Urinary bladder (tissue), 4 donors: Measurements from ENCODE around the gene RALGPS1. TPM values are rescaled to one million over a fixed set of nuclear protein-coding genes. Genes with fewer than 3 reads are reported as not detected.

Experiments used
- DNase-seq: peaks from one replicate; pipeline ENCODE4 v3.0.0-alpha.2; 2015; ENCODE audit errors: extremely low spot score
- H3K27ac ChIP-seq: one replicate; pipeline ENCODE4 v1.5.1; 2013; ENCODE audit warnings: low read depth, mild to moderate bottlenecking, moderate library complexity
- H3K36me3 ChIP-seq: one replicate; pipeline ENCODE4 v1.6.1; 2013; ENCODE audit warnings: mild to moderate bottlenecking, moderate library complexity; ENCODE audit not compliant: insufficient read depth
- H3K4me1 ChIP-seq: one replicate; pipeline ENCODE4 v1.6.1; 2013; ENCODE audit warnings: mild to moderate bottlenecking, moderate library complexity; ENCODE audit not compliant: insufficient read depth
- H3K4me3 ChIP-seq: one replicate; pipeline ENCODE4 v1.5.1; 2013; ENCODE audit warnings: low read depth, low read length
- WGBS: extraction: QIAGEN DNeasy Blood & Tissue Kit; methylation state at CpG from one replicate; pipeline ENCODE4 v1.1.7; 2013; 5-methylcytosine and 5-hydroxymethylcytosine counted together
- polyA plus RNA-seq: library from polyadenylated mRNA; stranded (reverse); fragments of 200-250 nt; gene quantifications from one replicate; pipeline ENCODE4 v1.2.3, GENCODE V29; 2013
- total RNA-seq: library from RNA; depleted of rRNA; stranded (reverse); fragments of >200 nt; gene quantifications from one replicate; pipeline ENCODE4 v1.2.3, GENCODE V29; 2014
- donor health status: healthy with polysubstance abuse.
- donor health status: healthy.

RALGPS1 gene
- total and polyA plus RNA-seq, 2 donors: 8.9 to 21.8 TPM

DNA sequence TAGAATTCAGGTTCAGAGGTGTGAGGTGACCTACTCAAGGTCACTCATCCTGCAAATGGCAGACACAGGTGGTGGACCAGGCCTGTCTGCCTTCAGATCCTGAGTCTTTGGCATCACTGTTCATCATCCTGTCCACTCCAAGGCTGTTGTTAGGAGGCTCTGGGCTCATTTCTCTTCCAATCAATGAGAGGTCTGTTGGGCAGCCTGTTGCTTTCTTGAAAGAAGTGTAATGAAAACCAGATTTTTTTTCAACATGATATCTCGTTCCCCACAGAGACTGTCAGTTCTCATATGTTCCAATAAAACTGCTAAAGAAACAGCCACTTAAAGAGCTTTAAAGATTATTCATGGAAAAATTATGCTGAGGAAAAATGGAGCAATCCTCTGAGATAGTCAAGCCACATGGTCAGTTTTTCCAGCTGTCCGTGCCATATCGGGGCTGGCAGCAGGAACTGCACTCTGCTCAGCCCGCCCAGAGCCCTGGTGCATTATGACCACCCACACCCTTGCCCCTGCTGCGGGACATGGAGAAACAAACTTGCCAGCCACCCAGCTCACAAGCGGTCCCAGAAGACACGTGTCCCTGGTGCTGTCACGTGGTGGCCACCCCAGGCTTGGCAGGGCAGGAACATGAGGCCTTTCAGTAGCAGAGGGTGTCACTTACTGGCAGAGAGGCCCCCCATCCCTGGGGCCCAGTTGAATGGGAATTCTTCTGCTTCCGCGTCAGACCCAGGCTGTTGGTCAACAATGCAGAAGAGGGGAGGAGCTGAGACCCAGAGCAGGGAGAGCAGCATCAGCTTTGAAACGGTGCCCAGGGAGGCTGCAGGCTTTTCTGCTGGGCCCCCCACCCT is 271.6 kb downstream of the RALGPS1 start:
- no peaks in the 10 kb centered on the region for H3K4me1 ChIP-seq
- peak; percentile 73 for DNase-seq
- WGBS: 12% methylated on average over 11 of the region's 11 CpGs

DNA sequence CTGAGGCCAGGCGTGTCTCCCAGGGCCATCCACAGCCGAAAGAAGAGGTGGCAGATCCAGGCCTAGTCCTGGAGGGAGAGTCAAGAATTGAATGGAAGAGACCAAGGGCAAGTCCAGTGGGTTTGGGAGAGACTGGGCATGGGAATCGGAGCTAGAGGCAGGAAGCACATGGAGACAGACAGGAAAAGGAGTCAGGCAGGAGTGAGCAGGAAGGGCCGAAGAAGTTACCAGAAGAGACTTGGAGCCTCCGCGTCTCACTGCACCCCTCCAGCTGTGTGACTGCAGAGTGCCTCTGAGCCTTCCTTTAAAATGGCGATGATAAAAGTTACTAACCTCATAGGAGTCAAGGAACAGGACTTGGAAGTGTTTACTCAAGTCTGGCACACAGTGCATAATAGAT is 272.2 kb downstream of the RALGPS1 start:
- Histone ChIP-seq H3K4me1 (no peaks in the 10 kb centered on the region), H3K27ac (peak overlapping the region; percentile 68), H3K36me3 (no peaks in the 10 kb centered on the region), H3K4me3 (no peak overlapping the region)
- 35% methylated on average over 7 of the region's 7 CpGs for WGBS
- DNase-seq: no peak

More for the DNA sequence above, 271.6 kb downstream of the RALGPS1 start:
- Histone ChIP-seq H3K36me3 (no peaks in the 10 kb centered on the region), H3K4me3 (no peak overlapping the region), H3K27ac (peak overlapping the region; percentile 68)

DNA sequence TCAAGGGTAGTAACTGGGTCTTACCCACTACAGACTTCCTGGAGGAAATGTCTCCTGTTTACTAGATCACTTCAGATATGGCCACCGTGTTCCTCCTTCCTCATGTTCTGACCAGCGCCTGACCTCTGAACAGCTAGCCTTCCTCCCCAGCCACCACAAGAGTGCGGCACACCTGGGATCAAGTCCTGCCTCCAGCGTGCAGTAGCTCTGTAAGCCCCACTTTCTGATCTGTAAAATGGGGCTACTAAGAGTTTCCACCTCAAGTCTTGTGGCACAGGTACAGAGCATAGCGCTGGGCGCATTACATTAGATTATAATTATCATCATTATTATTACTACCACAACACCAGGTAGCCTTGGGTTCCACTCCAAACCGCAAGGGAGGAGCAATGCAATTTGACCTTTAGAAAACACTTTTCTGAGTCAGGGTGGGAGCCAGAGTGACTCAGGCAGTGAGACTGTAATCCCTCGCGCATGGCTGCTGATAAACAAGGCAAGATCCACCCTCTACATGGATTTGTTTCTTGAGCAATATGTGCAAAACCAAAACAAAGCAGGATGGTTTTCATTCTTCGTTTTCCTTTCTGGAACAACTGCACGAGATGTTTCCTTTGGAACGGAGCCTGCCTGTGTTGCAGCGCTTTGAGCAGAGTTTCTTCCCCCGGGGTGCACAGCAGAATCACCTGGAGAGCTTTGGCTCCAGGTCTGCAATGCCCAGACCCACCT is 272.8 kb downstream of the RALGPS1 start:
- H3K27ac ChIP-seq: peak overlapping the region; percentile 68
- H3K36me3 ChIP-seq: no peaks in the 10 kb centered on the region
- WGBS: 25% methylated on average over 14 of the region's 14 CpGs
- no peak overlapping the region for H3K4me3 ChIP-seq
- peak; percentile 60 for DNase-seq
- no peaks in the 10 kb centered on the region for H3K4me1 ChIP-seq

DNA sequence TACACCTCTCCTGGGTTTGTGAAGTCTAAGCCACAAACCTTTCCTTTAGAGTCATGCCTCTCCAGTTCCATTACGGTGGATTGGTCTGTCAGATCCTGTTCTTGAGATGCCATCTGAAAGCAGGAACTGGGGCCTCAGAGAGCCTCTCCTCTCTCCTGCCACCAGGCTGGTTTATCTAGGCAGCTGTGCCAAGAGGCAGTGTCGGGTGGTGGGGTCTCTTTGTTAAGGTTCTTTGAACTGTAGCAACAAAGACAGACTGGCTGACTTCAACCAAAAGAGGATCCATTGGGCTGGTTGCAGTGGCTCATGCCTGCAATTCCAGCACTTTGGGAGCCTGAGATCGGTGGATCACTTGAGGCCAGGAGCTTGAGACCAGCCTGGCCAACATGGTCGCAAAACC is 273.8 kb downstream of the RALGPS1 start:
- no peak overlapping the region for H3K4me3 ChIP-seq
- H3K4me1 ChIP-seq: no peaks in the 10 kb centered on the region
- no peaks in the 10 kb centered on the region for H3K36me3 ChIP-seq
- no peak for DNase-seq
- WGBS: 92% methylated on average over 4 of the region's 4 CpGs
- no peak overlapping the region for H3K27ac ChIP-seq

DNA sequence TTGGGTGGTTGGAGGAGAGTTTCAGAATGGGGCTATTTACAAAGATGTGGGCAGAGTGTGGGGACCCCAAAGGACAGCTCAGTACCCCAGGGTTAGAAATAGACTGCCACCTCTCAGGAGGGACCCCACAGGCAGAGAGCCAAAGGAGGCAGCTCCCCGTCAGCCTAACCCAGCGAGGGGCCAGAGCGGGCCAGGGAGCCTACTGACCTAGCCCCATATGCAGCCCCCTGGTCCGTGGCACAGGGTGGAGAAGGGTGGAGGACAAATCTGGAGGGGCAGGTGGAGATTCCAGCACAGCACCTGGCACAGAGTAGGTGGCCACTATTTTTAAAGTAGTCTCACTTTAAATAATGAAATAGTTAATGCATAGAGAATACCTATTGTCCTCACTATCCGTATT is 275.0 kb downstream of the RALGPS1 start:
- WGBS: 76% methylated on average over 5 of the region's 5 CpGs
- Histone ChIP-seq H3K36me3 (no peaks in the 10 kb centered on the region), H3K4me1 (no peaks in the 10 kb centered on the region), H3K27ac (no peak overlapping the region), H3K4me3 (no peak overlapping the region)
- DNase-seq: no peak

DNA sequence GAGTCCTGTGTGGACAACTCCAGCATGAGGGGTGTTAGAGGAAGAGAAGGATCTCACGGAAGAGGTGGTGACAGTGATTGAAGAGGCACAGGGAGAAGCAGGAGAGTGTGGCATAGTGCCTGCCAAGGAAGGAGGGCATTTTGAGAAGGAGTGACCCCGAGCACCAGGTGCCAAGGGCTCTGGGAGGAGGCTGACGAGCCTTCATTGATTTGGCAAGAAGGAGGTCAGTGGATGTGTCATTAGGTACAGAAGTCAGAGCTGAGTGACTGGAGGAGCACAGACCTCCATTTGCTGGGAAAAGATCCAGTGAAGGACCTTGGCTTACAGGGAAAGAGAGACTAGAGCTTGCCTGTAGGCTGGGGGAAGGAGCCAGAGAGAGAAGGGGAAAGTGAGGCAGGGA is 278.2 kb downstream of the RALGPS1 start:
- DNase-seq: no peak
- Histone ChIP-seq H3K4me1 (no peaks in the 10 kb centered on the region), H3K27ac (no peak overlapping the region), H3K36me3 (no peaks in the 10 kb centered on the region), H3K4me3 (no peak overlapping the region)
- WGBS: 96% methylated on average over 3 of the region's 3 CpGs

DNA sequence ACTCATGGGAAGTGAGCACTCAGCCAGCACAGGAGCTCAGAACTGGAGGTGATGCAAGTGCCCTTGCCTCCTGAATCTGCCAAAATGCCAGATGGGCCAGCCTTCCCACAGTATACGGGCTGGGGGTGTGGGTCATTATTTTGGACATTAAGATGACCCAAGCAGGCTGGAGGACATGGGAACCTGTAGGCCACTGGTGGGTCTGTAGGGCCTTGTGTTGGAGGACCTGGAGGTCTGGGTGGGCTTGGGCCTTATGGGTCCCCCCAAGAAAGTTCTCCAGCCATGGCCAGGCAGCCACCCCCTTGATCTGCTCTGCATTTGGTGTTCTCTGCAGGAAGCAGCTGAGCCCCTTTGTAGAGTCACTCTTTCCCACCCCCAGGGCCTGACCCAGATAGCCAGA is 278.9 kb downstream of the RALGPS1 start:
- 91% methylated on average over 1 of the region's 1 CpG for WGBS
- H3K27ac ChIP-seq: no peak overlapping the region
- no peaks in the 10 kb centered on the region for H3K4me1 ChIP-seq
- DNase-seq: no peak
- H3K4me3 ChIP-seq: no peak overlapping the region
- no peaks in the 10 kb centered on the region for H3K36me3 ChIP-seq

DNA sequence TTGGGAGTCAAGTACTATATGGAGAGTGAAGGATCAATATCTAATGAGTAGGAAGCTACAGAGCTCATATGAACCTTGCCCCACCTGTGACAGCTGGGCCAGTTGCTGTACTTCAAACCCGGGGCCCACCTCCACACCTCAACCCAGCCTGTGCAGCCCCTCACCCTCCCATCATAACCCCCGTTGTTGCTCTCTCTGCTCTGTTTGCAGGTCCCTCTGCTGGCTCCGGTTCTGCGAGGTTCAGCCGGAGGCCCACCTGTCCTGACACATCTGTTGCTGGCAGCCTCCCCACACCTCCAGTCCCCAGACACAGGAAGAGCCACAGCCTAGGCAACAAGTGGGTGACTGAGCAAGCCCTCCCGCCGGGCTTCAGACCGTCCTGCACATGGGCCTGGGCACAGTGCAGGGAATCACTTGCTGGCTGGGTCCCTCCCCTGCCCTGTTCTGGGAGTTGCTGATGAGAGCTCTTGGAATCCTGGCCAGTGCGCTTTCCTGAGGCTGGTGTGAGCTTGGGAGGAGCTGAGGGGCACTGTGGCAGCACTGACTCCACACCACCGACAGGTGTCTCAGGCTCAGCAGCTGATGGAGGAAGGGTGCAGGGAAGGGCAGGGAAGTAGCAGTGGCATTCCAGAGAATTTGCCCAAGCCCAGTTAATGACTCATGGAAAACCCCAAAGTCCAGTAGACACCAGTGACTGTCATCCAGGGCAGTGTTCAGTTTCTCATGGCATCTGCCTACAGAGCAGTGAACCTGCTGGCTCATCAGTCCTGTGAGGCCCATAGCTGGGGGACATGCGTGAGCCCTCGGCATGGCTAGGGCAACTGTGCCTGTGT is 280.5 kb downstream of the RALGPS1 start:
- WGBS: 91% methylated on average over 12 of the region's 12 CpGs
- no peak for DNase-seq
- no peak overlapping the region for H3K4me3 ChIP-seq
- no peaks in the 10 kb centered on the region for H3K4me1 ChIP-seq
- H3K36me3 ChIP-seq: no peaks in the 10 kb centered on the region
- no peak overlapping the region for H3K27ac ChIP-seq

DNA sequence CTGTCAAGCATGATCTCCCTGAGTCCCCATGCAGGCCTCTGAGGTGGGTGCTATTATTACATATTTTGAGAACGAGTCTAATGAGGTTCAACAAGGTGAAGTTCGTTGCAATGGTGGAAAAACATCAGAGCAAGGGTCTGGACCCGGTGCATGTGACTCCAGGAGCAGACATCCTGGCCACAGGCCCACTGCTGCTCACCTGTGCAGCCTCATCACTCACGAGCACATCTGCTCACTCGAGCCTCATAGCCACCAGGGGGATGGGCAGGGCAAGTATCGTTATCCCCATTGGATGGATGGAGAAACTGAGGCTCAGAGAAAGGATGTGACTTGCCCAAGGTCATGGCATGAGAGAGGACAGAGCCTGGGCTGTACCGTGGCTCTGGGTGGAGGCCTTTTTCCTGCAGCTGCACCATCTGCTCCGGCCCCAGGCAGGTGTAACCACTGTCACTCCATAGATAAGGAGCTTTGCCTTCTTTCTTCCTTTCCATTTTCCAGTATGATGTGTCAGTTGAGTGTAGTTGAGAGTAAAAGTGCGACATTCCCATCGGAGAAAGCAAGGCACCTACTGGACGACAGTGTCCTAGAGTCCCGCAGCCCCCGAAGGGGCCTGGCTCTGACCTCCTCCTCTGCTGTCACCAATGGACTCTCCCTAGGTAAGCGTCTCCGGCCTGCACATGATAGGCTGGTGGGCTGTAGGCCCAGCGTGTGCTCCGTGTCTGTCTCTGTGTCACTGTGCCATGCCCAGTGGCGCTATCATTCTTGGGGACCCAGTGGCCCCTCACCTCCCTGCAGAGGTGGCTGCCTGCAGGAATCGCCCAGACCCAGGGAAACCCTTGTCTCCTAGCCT is 281.6 kb downstream of the RALGPS1 start:
- Histone ChIP-seq H3K36me3 (no peaks in the 10 kb centered on the region), H3K27ac (no peak overlapping the region), H3K4me1 (no peaks in the 10 kb centered on the region), H3K4me3 (no peak overlapping the region)
- 95% methylated on average over 19 of the region's 19 CpGs for WGBS
- DNase-seq: no peak

DNA sequence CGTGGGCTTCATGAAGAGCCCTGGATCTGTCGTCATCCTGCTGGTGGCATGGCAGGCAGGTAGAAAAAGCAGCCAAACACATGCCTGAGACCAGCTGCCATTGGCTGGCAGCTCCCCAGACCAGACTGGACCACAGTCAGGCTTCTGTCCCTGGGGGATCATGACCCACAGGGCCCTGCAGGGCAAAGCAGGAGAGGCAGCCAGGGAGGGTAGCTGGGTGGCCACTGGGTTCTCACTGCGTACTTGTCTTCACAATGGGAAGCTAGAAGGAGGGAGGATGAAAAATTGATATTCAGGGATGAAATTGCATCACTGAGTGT is 282.2 kb downstream of the RALGPS1 start:
- no peak for DNase-seq
- WGBS: 53% methylated on average over 3 of the region's 3 CpGs
- no peak overlapping the region for H3K27ac ChIP-seq

DNA sequence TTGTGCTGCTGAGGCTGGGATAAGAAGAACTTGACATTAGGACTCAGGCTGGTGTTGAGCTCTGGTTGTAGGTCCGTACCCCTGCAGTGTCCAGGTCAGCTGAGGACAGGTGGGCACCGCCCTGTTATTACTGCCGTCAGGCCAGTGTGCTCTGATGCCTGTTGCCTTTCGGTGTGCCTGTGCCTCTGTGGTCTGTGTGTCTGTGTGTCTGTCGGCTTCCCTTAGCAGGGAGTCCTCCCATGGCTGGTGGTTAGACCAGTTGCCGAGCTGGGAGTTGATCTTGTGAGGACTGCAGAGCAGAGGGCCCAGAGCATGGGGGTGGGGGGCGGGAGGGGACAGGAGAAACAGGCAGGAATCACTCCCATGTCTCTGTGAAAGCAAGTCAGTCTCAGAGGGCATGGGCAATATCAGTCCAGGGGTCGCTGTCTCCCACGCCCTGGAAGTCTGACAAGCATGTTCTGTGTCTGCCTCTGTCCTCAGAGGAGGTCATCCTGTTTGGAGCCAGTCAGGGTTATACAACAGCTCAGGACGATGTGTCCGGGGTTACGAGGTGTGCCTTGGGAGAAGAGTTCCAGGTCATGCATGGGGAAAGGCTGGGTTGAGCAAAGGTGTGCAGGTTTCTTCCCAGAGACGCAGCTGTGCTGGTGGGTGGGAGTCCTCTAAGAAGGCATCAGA is 282.7 kb downstream of the RALGPS1 start:
- DNase-seq: no peak
- WGBS: 72% methylated on average over 13 of the region's 13 CpGs
- no peak overlapping the region for H3K4me3 ChIP-seq
- no peaks in the 10 kb centered on the region for H3K36me3 ChIP-seq
- H3K4me1 ChIP-seq: no peaks in the 10 kb centered on the region
- no peak overlapping the region for H3K27ac ChIP-seq

More for the DNA sequence above, 282.2 kb downstream of the RALGPS1 start:
- Histone ChIP-seq H3K36me3 (no peaks in the 10 kb centered on the region), H3K4me1 (no peaks in the 10 kb centered on the region), H3K4me3 (no peak overlapping the region)

DNA sequence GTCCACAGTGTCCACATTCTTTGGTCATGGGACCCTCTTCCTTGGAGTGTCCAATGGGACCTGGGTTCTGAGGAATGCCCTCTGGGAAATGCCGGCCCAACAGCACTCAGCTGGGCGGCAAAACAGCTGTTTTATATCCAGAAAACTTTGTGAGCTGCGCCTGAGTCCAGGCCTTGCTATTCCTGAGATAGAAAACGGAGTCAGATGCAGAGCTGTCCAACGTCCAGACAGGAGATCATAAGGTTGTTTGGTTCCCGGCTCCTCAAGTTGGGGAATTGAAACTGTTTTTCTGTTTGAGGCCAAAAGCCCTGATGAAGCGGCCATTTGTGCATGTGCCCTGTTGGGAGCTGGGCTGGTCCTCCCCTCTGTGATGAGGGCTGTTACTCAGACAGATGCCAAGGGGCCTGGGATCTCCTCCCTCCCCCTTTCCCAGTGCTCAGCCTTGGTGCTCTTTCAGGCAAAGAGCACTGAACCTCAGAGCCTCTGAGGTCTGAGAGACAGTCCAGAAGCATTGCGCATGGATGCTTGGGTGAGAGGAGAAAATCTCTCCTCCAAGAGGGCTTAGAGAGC is 283.4 kb downstream of the RALGPS1 start:
- no peaks in the 10 kb centered on the region for H3K4me1 ChIP-seq
- H3K4me3 ChIP-seq: no peak overlapping the region
- 38% methylated on average over 8 of the region's 8 CpGs for WGBS
- no peak for DNase-seq
- H3K27ac ChIP-seq: no peak overlapping the region
- H3K36me3 ChIP-seq: no peaks in the 10 kb centered on the region
